Measurements from ENCODE around the gene MAN2C1.

GRCh38 chr15:75403892-75404291, 35.5 kb upstream of the MAN2C1 start:
- TF ChIP-seq CTCF (IDR thresholded peaks at IDR 0.05; ENCODE audit: insufficient read depth, low read length, poor library complexity, severe bottlenecking) (no peak), EZH2phosphoT487 (conservative IDR thresholded peaks at IDR 0.05; ENCODE audit: low read length) (no peak)
